C1 segment of cervical spinal cord (tissue), 14 donors: ENCODE measurements around the gene PGRMC1.
"Not testable (repeated sequence)": the region's sequence is repeated elsewhere in the genome, so short reads cannot be mapped to it uniquely, and the experiment has no call there.

Experiments
- DNase-seq, 14 donors: peaks; one replicate each; lab custom pipeline; 2025; lab: John Stamatoyannopoulos, UW

PGRMC1 gene

DNA sequence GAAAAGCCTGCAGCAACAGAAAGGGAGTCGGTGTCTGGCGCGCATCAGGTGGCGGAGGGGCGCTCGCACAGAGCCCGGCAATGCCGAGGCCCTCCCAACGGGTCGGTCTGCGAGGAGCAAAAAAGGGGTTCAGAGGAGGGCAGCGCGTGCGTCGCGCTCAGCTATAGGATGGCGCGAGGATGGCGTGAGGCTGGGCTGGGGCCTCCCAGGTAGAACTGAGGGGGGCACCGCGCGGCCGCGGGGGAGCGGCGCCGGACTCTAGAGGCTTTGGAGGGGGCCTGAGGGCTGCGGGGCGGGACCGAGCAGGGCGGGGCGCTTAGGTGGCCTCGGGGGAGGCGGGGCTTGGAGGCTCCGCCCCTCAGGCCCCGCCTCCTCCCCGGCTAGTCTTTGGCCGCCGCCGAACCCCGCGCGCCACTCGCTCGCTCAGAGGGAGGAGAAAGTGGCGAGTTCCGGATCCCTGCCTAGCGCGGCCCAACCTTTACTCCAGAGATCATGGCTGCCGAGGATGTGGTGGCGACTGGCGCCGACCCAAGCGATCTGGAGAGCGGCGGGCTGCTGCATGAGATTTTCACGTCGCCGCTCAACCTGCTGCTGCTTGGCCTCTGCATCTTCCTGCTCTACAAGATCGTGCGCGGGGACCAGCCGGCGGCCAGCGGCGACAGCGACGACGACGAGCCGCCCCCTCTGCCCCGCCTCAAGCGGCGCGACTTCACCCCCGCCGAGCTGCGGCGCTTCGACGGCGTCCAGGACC is at the start of gene PGRMC1:
TSS of gene PGRMC1 (plus strand) at position 414 of the 751 bp plus-strand sequence. CDS start at position 493, 79 bp downstream.
- DNase-seq, result peak in 13 of 14 donors; percentile 14 to 80 (median 64)

DNA sequence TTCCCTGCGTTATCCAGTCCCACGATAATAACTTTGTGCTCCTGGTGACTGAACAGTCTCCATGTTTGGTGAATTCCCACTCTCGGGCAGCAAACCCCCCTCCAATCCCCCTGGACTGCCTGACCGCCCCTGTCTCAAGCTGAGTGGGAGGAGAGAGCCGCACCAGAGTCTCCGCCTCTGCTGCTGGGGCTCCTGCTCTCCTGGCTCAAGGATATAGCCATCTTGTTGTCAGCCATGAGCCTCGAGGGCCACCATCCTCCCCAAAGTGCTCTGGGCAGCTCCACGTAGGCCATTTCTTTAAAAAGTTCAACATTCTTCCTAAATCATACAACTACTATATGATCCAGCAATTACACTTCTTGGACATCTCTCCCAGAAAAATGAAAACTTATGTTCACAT is 49.3 kb upstream of the PGRMC1 start:
- DNase-seq, result no peak

DNA sequence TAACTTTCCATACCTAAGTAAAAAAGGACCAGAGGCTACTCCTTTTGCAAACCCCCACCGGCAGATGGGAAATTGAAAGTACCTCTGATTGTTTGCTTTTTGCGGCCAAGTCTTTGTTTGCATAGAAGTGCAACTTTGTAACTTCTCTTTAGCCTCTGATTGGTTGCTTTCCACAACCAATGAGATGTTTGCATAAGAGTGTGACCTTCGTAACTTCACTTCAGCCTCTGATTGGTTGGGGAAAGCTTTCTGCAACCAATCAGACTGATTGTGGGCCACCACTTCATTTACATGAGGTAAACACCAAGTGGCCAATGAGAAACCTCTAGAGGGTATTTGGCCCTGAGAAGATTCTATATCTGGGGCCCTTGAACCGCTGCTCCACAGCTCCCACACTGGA is 48.8 kb upstream of the PGRMC1 start:
- DNase-seq, result no peak

DNA sequence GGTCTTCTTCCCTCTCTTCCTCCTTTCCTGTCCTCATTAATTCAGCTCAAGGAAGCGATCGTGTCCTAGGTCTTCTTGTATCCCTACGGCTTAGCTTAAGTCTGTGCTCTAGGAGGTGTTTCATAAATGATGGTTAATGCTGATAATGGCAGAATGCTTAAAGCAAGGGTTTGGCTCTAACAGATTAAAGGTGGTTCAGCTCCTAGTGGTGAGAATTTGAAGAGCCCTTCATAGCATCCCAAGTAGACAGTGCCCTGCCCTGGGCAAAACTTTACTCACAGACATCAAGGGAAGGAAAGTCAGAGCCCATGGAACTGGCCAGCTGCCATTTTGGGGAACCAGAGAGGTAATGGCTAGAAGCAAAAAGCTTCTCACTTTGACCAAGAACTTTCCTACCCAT is 47.0 kb upstream of the PGRMC1 start:
- no peak for DNase-seq

DNA sequence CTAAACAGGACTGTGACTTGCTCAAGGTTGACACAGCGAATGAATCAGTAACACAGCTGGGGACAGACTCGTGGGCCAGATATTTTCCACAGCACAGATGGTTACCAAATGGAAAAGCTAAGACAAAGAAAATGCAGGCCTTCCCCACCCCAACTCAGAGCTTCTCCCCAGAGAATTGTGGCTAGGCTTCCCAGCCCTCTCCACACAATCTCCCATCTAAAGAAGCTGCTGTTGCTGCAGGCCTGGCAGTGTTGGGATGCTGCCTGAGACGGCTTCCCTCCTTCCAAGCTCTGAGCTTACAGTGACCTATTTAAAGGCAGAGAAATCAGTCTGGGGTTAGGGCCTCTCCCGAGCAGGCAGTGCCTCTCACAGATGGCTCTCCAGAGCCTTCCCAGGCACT is 46.5 kb upstream of the PGRMC1 start:
- DNase-seq, result peak in 1 of 14 donors; percentile 28

DNA sequence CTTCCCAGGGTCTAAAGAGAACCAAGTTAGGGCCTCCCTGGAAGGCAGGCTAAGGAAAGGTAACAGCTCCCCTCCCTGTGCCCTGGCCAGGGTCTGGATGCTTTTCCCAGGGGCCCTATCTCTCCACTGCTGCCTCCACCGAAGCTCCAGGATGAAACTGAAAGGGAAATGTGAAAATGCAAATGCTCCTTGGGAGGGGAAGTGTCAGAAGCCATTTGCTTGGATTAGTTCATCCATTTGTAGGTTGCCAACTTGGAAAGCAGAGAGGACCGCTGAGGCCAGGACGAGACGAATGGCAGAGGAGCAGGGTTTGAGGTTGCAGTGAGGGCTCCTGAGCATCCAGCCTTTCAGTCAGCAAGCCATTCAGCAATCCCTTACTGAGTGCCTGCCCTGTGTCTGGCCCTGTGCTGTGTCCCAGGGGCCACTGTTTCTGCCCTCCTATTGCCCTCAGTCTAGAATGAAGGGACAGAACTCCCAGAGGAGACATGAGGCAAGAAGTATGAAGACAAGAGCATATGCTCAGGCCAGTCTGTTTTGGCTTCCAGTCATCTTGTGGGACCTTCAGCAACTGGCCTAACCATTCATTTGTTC is 45.9 kb upstream of the PGRMC1 start:
- DNase-seq, result peak in 2 of 14 donors; percentile 5 to 36

DNA sequence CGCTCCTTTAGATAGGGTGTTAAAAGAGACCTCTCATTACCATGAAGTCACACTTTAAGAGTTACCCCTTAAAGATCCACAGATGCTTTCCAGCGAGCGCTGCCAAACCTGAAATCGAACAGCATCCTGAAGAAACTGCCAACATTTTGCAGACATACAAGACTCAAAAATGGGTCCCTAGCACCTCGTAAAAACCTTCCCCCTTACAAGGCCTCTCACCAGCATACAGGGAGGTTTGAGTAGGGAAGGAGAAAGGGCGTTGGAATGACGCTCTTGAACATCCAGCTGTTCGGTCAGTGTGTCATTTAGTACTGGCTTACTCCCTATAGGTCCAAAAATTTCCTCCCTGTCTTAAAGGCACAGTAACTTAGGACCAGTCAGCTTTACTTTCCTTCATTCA is 45.3 kb upstream of the PGRMC1 start:
- no peak for DNase-seq

DNA sequence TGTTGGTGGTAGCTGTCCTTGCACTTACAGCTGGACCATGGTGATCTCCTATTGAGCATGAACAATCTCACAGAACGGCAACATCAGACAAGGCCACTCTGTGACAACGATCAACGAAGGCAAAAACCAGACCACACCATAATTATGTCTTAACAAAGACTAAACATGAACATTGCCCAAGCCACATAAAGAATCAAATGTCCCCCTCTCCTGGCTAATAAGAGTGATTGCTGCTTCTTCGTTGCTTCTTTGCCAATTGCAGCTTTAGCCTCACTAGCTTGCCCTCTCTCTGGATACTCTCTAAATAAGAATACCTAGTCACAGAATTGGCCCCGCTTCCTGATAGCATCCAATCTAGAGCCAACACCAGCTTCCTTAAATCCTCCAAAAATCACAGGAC is 41.5 kb upstream of the PGRMC1 start:
- DNase-seq, result no peak

DNA sequence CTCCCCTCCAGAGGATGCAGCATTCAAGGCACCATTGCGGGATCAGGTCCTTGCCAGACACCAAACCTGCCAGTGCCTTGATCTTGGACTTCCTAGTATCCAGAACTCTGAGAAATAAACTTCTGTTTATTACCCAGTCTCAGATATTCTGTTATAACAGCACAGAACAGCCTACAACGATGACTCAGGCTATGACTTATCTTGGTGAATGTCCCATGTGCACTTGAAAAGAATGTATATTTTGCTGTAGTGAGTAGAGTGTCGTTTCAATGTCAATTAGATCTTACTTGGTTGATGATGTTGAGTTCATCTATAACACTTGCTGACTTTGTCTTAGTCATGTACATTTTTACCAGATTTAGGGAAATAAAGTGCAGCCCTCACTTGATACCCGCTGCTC is 34.5 kb upstream of the PGRMC1 start:
- no peak for DNase-seq

DNA sequence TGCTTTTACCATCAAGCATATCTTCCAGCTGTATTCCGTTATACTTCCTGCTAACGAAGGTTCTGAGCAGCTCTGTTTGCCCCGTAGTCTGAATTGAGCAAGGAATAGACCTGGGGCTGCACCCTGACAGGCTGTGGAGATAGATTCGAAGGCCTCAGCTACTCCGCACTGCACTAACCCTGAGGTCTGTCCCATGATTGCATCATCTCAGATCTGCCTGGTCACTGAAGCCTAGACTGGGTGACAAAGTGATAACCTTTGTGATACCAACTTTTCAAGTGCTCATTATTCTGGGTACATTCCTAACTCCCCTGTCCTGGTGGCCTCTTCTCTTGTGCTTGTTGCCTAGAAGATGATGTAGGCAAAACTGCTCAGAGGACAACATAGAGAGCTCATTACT is 29.9 kb upstream of the PGRMC1 start:
- DNase-seq, result no peak

DNA sequence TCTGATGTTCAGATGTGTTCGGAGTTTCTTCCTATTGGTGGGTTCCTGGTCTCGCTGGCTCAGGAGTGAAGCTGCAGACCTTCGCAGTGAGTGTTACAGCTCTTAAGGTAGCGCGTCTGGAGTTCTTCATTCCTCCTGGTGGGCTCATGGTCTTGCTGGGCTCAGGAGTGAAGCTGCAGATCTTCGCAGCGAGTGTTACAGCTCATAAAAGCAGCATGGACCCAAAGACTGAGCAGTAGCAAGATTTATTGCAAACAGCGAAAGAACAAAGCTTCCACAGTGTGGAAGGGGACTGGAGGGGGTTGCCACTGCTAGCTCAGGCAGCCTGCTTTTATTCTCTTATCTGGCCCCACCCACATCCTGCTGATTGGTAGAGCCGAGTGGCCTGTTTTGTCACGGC is 28.6 kb upstream of the PGRMC1 start:
- not testable (repeated sequence) for DNase-seq

DNA sequence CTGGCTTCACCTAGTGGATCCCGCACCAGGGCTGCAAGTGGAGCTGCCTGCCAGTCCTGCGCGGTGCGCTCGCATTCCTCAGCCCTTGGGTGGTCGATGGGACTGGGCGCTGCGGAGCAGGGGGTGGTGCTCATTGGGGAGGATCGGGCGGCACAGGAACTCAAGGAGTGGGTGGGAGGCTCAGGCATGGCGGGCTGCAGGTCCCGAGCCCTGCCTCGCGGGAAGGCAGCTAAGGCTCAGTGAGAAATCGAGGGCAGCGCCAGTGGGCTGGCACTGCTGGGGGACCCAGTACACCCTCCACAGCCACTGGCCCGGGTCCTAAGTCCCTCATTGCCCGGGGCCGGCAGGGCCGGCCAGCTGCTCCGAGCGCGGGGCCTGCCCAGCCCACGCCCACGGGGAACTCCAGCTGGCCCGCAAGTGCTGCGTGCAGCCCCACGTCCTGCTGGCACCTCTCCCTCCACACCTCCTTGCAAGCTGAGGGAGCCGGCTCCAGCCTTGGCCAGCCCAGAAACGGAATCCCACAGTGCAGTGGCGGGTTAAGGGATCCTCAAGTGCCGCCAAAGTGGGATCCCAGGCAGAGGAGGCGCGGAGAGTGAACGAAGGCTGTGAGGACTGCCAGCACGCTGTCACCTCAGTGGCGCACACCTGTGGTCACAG is 27.6 kb upstream of the PGRMC1 start:
- DNase-seq, result no peak

DNA sequence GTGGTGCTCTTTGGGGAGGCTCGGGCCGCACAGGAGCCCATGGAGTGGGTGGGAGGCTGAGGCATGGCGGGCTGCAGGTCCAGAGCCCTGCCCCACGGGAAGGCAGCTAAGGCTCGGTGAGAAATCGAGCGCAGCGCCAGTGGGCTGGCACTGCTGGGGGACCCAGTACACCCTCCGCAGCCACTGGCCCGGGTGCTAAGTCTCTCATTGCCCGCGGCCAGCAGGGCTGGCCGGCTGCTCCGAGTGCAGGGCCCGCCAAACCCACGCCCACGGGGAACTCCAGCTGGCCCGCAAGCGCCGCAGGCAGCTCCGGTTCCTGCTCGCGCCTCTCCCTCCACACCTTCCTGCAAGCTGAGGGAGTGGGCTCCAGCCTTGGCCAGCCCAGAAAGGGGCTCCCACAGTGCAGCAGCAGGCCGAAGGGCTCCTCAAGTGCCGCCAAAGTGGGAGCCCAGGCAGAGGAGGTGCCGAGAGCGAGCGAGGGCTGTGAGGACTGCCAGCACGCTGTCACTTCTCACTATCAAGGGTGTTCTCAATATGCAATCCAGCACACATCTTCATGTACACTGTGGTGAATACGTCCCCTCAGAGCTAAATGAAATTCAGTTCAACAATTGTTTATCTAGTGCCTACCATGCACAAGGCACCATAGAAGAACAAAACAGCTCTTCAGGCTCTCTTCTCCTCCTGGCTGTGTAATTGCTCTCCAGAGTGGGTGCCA is 25.0 kb upstream of the PGRMC1 start:
- not testable (repeated sequence) for DNase-seq

DNA sequence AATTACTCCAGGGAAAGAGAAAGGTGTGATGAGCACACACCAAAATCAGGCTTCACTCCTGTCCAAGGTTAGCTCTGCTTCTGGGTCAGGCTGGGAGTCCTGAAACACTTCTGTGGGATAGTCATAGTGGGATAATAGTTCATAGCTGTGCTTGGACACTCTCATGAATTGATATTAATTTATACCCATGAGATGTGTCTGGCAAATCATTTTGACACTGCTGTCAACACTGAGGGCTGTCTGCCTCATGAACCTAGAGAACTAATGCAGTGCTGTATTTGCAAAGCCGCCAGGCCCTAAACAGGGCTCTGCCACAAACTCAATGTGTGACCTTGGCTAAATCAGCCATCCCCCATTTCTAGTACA is 24.5 kb upstream of the PGRMC1 start:
- no peak for DNase-seq

DNA sequence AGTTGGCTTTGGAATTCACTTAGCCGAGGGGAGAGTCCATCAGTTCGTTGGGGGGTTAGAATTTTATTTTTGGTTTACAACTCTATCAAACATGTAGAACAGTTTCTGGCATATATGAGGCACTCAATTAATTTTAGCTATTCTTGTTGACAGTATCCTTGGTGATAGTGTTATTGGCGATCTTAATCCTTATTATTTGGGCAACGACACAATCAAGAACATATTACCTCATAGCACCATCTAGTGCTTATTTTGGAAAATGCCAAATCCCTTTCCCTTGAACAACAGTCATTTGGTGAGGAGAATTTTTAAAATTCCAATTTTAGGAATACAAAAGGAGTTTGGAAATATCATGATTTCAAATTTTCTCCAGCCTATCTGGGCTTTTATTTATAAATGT is 17.9 kb upstream of the PGRMC1 start:
- no peak for DNase-seq

DNA sequence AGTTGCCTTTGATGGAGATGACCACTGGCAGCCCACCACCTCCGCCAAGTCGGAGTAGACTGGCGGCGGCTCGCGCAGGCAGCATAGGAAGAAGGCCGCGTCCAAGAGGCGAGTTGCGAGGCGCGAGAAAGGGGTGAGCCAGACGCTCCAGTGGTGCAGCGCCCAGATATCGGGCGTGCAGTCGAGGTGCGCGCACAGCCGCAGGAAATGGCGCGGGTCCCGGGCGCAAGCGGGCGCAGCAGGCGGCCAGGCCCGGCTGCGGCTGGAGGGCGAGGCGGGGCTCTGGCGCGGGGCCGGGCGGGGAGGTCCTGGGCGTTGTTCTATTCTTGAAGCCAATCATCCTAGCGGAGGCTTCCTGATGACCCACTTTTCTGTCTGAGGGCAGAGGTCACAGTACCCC is 13.2 kb upstream of the PGRMC1 start:
- no peak for DNase-seq

DNA sequence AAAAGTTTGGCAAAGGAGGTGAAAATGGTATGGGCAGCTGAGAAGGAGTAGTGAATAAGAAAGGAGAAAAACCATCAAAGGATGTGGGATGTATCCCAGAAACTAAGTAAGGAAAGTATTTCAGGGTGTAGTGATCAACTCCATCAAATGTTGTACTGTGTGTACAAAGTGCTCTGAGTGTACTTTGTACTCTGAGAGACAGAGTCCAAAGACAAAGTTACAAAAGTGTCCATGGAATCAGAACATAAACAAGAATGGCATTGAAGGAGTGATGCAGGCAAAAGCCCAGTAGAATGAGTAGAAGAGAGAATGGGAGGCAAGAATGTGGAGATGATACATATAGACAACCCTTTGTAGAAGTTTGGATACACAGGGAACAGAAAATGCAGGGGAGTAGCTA is 12.3 kb upstream of the PGRMC1 start:
- DNase-seq, result no peak

DNA sequence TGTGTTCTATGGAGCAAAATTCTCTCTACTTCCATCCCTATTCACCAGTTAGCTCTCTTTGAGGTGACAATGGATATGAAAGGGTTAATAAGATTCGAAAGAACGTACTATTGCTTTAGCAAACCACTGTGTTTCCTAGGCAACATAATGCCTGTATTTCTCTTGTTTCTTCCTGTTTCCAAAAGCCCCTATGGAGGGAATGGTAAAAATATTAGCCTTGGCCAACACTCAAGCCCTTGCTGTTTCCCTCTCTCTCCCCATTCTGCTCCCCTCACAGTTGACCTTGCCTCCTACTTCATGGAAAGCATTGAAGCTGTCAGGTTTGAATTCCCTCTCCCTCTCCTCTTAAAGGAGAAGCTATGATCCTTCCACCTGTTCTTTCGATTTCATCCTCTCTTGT is 9.6 kb upstream of the PGRMC1 start:
- no peak for DNase-seq

DNA sequence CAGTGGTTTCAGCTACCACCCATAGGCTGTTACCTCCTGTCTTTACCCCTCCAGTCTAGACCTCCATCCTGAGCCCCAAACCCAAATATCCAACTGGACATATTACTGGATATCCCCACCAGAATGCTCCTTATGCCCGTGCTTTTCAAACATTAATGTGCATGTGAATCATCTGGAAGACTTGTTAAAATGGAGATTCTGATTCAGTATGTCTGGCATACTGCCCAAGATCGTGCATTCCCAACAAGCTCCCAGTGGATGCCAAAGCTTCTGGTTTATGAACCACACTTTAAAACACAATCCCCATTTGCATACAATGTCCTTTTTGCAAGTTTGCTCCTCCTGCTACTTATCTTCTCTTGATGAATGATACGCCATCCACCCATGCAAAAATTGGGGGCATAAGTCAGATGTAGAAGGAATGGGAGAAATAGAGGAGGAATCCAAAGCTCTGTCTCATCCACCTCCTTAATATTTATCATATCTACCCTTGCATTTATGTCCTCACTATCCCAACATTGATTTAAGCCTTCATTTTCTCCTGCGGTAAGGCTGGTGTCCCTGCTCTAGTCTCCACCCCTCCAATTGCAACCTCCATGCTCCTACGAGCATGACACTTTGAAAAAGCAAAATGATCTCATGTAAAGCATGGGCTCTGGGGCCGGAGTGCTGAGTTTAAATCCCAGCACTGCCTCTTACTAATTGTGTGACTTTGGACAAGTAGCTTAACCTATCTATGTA is 7.4 kb upstream of the PGRMC1 start:
- no peak for DNase-seq

DNA sequence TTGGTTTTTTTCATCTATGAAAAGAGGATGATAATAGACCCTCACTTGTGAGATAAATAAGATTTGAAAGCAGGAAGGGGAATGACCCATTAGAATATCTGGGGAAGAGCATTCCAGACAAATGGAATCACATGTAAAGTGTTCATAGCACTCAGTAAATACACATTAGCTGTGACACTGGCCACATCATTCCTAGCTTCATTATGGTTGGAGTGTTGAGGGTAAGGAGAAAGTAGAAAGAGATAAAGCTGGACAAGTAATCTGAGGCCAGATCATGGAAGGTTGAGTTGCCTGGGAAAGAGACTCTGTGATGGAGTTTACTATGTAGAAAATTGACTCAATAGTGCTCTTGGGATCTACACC is 6.9 kb upstream of the PGRMC1 start:
- DNase-seq, result no peak

DNA sequence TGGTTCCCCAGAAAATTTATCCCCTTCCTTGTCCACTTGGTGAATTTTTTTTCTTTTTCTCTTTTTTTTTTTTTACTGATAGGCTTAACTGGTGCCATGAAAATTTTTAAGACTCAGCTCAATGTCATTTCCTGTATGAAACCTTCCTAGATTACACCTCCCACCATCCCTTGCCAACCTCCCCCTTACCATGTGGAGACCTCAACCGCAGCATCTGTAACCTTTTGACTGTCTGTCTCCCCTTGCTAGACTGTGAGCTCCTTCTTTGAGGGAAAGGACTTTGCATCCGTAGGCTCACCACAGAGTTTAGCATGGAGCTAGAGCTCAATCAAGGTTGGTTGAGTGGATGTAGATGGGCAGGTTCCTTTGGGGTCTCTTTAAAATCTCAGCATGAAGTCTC is 5.2 kb upstream of the PGRMC1 start:
- DNase-seq, result no peak

DNA sequence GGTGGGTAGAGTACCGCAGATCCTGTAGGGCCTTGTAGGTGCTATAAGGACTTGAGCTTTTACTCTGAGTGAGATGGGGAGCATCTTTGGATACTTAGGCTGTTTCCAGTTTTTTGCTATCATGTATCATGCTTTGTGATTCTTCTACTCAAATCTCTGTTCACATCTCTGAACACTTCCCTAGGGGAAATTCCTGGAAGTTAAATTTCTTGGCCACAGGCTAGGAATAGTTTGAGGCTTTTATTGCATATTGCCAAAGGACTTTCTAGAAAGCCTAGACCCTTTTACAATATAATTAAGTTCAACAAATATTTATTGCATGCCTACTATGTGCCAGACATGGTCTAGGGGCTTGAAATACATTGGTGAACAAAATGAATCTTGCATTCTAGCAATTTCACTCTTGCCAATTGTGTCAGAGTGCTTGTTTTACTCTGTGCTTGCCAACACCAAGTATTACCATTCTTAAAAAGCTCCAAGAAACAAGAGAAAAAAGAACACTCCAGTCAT is 4.1 kb upstream of the PGRMC1 start:
- no peak for DNase-seq
